Measurements from ENCODE around the gene UBTD2. TPM values are rescaled to one million over a fixed set of nuclear protein-coding genes. Genes with fewer than 3 reads are reported as not detected.
"Not testable (repeated sequence)": the region's sequence is repeated elsewhere in the genome, so short reads cannot be mapped to it uniquely, and the experiment has no call there.

UBTD2 gene, protein sequence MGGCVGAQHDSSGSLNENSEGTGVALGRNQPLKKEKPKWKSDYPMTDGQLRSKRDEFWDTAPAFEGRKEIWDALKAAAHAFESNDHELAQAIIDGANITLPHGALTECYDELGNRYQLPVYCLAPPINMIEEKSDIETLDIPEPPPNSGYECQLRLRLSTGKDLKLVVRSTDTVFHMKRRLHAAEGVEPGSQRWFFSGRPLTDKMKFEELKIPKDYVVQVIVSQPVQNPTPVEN
- 38.2 and 42.4 TPM in 2 replicates for total RNA-seq (2014; rRNA removed; shearing (Covaris generic))

DNA sequence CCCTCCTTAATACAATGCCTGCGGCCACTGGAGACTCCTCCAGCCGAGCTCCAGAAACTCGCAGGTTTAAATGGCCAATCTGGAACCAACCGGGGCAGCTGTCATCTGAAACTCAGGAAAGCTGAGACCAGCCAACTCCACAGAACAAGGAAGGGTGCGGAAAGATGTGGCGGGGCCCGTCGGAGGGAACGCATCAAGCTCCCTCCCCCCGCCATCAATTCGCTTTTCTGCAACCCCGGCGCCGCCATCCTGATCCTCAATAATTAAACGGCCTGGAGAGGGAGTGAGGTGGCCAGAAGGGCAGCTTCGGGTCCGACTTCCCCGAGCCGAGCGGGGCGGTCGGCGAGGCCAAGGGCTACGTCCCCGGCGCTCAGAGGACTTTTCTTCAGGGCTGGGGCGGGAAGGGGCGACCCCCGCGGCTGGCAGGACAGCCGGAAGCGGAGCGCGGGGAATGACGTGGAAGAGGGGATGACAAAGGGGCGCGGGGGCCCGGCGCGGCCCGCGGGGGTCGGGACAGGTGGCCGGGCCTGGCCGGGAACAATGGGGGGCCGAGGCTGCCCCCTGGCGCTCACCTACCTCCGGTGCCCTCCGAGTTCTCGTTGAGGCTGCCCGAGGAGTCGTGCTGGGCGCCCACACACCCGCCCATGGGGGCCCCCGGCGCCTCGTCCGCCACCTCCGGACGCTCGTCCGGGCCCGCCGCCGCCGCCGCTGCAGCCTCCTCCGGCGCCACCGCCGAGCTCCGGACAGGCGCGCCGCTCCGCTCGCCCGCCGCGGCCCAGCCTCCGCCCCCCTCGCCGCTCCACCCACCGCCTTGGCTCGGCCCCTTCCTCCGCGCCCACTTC, at the start of gene UBTD2:
Gene UBTD2 (minus strand): TSS at position 745 of the 842 bp plus-strand sequence. CDS start 99 bp downstream, at position 646.
- DNase-seq (ENCODE audit: low spot score), result peak; percentile 60

DNA sequence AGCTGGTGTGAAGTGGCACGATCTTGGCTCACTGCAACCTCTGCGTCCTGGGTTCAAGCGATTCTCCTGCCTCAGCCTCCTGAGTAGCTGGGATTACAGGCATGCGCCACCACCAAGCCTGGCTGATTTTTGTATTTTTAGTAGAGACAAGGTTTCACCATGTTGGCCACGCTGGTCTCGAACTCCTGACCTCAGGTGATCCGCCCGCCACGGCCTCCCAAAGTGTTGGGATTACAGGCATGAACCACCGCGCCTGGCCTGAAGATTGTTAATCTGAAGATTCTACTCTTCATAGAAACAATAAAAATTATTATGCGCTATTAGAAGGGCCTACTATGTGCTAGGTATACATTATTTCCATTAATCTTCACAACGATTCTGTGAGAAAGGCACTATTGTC, 43.3 kb upstream of the UBTD2 start:
- DNase-seq (ENCODE audit: low spot score), result not testable (repeated sequence)

DNA sequence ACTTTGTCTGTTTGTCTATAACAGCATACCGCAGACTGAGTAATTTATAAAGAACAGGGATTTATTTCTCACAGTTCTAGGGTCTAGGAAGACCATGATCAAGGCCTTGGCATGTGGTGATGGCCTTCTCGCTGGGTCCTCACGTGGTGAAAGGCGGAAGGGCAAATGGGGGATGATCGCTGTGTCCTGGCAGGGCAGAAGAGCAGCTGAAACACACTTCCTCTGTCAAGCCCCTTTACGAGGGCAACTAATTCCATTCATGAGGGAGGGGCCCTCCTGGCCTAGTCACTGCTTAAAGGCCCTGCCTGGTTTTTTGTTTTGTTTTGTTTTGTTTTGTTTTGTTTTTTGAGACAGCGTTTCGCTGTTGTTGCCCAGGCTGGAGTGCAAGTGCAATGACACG, 41.9 kb upstream of the UBTD2 start:
- DNase-seq (ENCODE audit: low spot score), result no peak

DNA sequence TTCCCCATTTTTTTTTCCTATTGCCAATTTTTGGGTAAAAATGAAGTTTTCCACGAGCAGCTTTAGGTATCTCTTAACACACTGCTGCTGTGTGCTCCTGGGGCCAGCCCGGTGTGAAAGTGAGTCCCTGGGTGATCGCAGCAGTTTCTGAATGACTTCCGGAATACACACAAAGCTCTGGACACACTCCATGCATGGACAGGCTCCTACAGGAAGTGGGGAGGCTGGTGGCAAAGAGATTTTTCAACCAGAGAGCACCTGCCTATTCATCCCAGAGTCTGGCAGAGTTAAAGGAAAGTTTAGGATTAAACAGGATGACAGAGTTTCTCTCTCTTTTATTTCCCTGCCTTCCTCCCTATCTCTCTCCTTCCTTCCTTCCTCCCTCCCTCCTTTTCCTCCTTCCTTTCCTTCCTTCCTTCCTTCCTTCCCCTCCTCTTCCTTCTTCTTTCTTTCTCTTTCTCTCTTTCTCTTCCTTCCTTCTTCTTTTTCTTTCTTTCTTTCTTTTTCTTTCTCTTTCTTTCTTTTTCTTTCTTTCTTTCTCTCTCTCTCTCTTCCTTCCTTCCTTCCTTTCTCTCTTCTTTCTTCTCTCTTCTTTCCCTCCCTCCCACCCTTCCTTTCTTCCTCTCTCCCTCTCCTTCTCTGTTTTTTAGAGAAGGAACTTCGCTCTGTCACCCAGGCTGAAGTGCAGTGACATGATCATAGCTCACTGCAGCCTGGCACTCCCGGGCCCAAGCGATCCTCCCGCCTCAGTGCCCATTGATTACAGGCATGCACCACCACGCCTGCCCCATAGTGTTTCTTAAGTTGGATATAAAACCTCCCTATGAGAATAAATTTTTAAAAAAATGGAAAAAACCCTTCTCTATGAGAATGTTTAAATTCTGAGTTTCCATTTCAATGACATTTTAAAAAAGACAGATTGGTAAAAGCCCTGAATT, 38.7 kb upstream of the UBTD2 start:
- DNase-seq (ENCODE audit: low spot score), result peak; percentile 22

DNA sequence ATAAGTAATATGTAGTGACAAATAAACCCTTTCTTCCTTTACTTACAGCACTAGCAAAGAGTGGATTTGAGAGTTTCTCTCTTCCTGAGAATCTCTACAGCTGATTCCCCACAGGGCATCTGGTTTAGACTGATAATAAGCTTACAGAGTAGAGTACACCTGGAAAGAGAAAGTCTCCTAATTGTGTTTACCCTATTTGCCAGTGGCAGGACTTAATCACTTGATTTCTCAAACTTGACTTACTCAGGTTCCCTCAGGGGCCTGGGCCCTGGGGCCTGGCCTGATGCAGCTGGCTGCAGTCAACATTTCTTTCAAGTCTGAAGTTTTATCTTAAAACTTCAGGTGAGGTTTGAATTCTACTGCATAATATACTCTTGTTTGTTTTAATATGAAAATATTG, 38.0 kb upstream of the UBTD2 start:
- DNase-seq (ENCODE audit: low spot score), result no peak

DNA sequence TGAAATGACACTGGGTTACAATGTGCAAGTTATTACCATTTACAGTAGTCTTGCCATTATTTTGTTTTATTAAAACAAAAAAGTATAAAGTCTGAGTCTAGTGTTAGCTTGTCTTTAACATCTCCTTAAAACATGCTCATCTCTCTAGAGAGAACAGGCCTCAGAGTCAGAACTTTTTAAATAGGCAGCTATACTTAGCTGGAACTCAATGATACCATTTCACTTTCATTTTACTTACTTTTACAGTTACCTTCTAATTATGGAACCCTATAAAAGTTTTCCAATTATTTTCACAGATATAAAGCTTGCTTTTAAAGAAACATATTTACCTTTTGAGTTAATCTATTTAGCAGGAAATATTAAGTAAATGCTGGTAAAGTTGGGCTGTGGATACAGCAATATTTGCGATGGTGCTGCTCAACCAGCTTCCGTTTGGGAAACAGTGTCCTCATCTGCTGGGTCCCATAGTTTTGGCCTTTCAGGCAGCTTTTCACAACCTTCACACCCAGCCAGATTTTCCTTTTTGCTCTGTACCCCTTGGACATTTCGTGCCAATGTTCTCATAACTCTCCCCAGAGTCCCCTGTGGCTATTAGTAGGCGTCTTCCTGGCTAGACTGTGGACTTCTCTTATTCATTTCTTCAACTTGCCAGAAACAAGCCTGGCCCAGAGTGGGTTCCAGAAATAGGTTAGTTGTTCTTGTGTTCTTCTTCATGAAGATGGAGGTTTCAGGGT, 36.3 kb upstream of the UBTD2 start:
- no peak for DNase-seq (ENCODE audit: low spot score)

DNA sequence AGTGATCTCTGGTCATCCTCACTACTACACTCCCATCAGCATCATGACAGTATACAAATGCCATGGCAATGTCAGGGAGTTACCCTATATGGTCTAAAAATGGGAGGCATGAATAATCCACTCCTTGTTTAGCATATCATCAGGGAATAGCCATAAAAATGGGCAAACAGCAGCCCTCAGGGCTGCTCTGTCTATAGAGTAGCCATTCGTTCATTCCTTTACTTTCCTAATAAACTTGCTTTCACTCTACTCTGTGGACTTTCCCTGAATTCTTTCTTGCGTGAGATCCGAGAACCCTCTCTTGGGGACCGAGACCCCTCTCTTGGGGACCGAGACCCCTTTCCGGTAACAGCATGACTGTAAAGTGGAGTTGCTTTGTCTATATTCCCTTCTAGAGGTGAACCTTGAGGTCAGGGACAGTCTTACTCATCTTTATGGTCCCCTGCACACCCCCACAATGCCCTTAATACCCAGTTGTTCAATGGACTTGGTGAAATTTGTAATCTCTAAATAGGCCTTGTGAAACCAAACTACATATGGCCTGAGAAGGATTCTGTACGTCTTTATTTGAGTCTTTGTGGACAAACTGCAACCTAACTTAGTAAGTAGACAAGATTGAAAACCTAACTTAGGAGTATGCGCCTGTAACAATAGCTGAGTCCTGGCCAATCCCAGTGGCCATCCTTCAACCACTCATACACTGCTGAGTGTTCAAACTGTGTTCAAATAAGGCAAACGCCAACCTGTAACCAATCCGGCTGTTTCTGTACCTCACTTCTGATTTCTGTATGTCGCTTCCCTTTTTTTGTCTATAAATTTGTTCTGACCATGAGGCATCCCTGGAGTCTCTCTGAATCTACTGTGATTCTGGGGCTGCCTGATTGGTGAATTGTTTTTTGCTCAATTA, 32.3 kb upstream of the UBTD2 start:
- DNase-seq (ENCODE audit: low spot score), result no peak

DNA sequence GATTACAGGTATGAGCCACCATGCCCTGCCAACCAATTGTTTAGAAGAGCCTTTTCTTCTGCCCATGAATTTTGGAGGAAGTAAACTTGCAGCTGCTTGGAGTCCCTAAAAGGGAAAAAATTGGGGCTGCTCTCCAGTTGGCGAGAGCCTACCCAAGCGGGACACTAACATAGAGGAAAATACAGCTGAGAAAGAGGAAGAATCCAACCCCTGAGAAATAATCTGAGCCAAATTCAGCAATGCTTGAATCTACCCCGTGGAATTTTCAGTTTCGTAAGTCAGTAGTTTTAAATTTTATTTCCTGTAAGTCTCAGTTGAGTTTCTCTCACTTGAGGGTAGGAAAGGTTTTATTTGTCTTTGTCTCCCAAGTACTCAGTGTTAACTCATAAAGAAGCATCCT, 30.4 kb upstream of the UBTD2 start:
- DNase-seq (ENCODE audit: low spot score), result no peak

DNA sequence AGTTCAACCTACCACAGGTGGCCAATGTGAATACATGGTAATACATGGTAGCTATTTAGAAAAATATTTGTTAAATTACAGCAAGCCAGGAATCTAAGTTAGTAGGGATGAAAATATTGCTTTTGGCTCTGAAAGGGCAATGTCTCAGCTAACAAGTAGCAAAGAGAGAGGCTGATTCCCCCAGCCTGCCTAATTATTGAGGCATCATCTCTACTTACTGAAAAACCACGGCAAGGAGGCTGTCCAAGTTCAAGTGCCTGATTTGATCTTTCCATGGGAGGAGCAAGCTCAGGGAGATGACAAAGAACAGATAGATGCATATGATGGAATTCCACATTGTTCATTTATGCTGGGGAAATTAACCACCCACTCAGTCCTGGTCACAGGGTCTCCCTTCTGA, 28.7 kb upstream of the UBTD2 start:
- DNase-seq (ENCODE audit: low spot score), result no peak

DNA sequence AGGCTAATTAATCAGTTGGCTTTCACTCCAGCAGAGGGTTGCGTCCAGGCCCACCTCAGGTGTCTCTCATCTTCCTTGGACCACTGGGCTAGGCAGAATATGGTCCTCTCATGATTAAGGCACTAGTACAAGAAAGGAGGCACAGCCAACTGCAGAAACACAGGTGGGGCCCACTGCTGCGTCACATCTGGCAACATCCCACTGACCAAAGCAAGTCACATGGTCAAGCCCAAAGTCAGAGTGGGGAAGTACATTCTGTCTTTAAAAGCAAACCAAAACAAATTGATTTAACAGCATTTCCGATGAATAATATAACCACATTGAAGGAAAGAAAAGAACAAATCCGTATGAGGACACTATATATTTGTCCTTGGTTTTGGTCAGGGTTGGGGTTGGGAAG, 28.0 kb upstream of the UBTD2 start:
- no peak for DNase-seq (ENCODE audit: low spot score)

DNA sequence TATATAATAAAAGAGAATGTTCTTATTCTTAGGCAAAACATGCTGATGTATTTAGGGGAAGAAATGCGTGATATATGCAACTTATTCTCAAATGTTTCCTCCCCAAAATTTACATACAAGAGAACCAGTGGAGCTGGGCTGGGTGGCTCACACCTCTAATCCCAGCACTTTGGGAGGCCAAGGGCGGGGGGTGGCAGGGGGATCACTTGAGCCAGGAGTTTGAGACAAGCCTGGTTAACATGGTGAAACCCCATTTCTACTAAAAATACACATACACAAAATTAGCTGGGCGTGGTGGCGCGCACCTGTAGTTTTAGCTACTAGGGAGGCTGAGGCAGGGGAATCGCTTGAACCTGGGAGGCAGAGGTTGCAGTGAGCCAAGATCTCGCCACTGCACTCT, 27.5 kb upstream of the UBTD2 start:
- no peak for DNase-seq (ENCODE audit: low spot score)

DNA sequence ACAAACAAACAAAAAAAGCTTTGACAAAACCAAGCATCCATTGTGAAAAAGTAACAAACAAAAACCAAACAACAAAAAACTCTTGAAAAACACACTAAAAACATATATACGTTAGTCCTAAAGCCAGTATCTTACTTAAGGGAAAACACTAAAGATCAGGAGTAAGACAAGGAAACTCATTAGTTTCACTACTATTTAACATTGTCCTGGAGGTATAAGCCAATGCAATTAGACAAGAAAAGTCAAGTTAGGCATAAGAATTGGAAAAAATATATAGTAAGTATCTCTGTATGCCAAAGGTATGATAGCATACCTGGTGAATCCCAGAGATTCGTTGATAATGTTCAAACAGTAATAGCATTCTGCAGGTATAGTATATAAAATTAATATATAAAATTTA, 21.8 kb upstream of the UBTD2 start:
- no peak for DNase-seq (ENCODE audit: low spot score)

DNA sequence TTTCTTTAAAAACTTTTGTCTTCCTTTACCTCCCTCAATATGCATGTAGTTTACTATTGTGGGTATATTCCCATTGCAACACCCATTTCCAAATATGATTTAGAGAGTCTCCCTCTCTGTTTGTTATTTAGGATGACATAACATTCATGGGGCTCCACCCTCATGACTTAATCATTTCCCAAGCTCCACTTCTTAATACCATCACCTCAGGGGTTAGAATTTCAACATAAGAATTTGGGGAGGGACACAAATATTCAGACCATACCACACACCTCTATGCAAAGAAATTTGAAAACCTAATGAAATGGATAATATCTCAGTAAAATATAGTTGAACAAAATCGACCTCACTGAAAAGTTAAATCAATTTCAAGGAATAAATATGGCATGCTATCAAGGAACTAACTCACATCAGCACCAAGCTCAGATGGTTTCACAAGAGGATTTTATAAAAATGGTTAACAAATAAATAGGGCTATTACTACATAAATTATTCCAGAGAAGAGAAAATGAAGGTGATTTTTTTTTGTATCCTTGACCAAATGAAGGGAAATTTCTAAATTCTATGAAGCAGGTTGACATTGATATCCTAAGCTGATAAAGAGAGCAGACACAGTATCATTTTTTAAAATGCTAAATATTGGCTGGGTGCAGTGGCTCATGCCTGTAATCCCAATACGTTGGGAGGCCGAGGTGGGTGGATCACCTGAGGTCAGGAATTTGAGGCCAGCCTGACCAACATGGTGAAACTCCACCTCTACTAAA, 20.2 kb upstream of the UBTD2 start:
- peak; percentile 70 for DNase-seq (ENCODE audit: low spot score)

DNA sequence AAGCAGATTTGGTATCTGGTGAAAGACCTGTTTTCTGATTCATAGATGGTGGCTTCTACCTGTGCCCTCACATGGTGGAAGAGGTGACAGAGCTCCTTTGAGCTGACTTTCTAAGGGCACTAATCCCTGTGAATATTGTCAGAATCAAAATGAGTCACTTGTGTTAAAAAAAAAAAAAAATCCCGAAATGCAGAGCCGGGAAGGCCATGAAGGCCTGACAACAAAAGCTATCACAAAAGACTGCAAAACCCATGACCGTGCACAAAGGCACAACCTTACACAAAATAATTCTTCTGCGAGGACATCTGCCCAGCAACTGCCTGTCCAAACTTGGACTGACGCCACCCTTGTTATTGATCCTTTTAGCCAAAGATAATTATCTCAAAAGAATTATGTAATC, 19.6 kb upstream of the UBTD2 start:
- DNase-seq (ENCODE audit: low spot score), result peak; percentile 36

DNA sequence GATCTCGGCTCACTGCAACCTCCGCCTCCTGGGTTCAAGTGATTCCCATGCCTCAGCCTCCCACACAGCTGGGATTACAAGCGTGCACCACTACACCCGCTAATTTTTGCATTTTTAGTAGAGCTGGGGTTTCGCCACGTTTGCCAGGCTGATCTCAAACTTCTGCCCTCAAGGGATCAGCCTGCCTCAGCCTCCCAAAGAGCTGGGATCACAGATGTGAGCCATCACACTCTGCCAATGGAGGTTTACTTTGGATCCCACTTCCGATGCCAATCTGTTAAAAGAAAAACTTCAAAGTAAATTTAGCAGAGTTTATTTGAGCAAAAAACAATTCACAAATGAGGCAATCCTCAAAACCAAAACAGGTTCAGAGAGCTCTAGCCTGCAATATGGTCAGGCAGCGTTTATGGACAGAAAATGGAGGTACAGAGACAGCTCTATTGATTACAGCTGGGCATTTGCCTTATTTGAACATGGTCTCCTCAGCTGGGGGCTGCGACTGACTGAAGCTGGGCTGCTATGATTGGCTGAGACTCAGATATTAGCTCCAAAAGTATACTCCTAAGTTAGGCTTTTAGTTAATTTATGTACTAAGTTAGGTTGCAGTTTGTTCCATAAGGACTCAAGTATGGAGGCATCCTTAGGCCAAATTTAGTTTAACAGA, 18.6 kb upstream of the UBTD2 start:
- DNase-seq (ENCODE audit: low spot score), result no peak

DNA sequence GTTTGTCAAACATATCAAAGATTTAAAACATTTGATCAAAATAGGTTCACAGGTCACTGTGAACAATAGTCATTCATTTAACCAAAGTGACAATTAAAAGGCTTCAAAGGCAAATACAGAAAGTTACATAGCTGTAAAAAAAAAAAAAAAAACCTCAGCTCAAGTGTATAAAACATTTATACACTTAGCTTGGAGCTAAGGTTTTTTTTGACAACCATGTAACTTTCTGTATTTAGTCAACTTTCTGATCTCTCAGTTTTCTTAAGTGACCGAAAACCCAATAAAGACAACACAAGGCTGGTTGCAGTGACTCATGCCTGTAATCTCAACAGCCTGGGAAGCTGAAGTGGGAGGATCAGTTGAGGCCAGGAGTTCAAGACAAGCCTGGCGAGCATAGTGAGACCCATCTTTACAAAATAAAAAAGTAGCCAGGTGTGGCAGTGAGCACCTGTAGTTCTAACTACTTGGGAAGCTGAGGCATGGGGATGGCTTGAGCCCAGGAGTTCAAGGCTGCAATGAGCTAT, 16.4 kb upstream of the UBTD2 start:
- peak; percentile 63 for DNase-seq (ENCODE audit: low spot score)

DNA sequence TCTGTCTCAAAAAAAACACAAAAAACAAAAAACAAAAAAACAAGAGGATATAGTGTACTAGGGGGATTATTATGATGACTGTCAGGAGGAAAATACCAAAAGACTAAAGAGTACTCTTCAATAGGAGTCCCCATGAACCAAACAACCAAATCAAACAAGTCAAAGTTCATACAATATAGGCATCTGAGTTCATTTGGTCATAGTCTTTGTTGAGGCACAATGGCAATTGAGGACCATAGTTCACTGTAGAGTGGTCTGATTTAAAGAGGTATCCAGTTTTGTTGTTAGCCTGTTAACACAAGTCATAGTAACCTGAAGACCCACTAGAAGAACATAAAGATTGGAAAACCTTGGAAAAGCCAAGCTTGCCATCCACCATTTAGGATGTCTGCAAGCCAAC, 11.3 kb upstream of the UBTD2 start:
- no peak for DNase-seq (ENCODE audit: low spot score)

DNA sequence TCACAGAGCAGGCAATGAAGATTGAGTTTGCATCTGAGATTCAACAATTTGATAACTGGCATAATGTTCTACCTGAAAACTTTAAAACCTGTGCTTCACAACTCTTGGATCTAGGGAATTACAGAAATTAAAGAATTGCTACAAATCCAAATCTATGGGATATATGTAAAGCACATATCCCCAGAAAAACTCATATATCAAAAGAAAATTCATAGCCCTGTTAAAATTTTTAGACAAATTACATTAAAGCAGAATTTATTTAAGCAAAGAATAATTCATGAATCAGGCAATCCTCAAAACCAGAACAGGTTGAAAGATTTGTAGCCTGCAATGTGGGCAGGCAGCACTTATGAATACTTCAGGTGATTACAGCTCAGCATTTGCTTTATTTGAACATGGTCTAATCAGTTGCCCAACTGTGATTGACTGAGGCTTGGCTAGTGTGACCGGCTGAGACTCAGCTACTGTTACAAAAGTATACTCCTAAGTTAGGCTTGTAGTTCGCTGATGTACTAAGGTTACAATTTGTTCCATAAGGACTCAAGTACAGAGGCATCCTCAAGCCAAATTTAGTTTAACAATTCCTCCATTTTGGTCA, 10.3 kb upstream of the UBTD2 start:
- DNase-seq (ENCODE audit: low spot score), result no peak

All from A172 (cell line).